Breast epithelium (tissue), 4 donors: ENCODE measurements around the gene PIK3CD. TPM values are rescaled to one million over a fixed set of nuclear protein-coding genes. Genes with fewer than 3 reads are reported as not detected.

Source experiments
- DNase-seq, 2 donors: peaks; one replicate each; pipeline ENCODE4 v3.0.0-alpha.2; 2019; ENCODE audit warnings: low spot score in 2 of 2
- H3K27ac ChIP-seq, 2 donors: fragments of 200-600 bp; sonication (generic) in 1 of 2; one replicate each; pipeline ENCODE4 v1.5.1; 2016 to 2019; ENCODE audit warnings: mild to moderate bottlenecking in 1 of 2
- H3K27me3 ChIP-seq, 2 donors: fragments of 200-600 bp; sonication (generic) in 1 of 2; one replicate each; pipeline versions ENCODE4 v1.5.1 to v1.6.0; 2017 to 2019; ENCODE audit warnings: control low read depth in 1 of 2, mild to moderate bottlenecking in 1 of 2
- H3K36me3 ChIP-seq: fragments of 200-600 bp; one replicate; pipeline ENCODE4 v1.5.1; 2019
- H3K4me1 ChIP-seq, 2 donors: fragments of 200-600 bp; sonication (generic); one replicate each; pipeline ENCODE4 v1.5.1; 2016 to 2019; ENCODE audit warnings: control low read depth in 1 of 2
- H3K4me3 ChIP-seq, 3 donors: fragments of 200-600 bp; sonication (generic); 1 replicate in 2 of 3; 2 replicates in 1 of 3; pipeline ENCODE4 v1.5.1; 2016 to 2019; ENCODE audit warnings: mild to moderate bottlenecking in 3 of 3, moderate library complexity in 2 of 3
- H3K9me3 ChIP-seq, 2 donors: fragments of 200-600 bp; sonication (generic) in 1 of 2; one replicate each; pipeline ENCODE4 v1.5.1; 2016 to 2019; ENCODE audit warnings: control low read depth in 1 of 2
- POLR2A ChIP-seq: fragments of 450-650 bp; IDR thresholded peaks from one replicate; pipeline ENCODE4 v1.6.1; 2016; ENCODE audit warnings: antibody characterized with exemption, mild to moderate bottlenecking, moderate library complexity
- POLR2AphosphoS5 ChIP-seq, 3 donors: sonication (generic); formaldehyde crosslinking; IDR thresholded peaks; one replicate each; pipeline ENCODE4 v1.6.1; 2017; ENCODE audit warnings: antibody characterized with exemption in 3 of 3
- intact Hi-C: fragments of 100-400 bp; cut with DNase I; formaldehyde crosslinking; loops from one replicate; pipeline ENCODE4 v1.15.1; 2023; ENCODE audit warnings: low total_unique reads
- total RNA-seq, 3 donors: library from RNA; depleted of rRNA; stranded (reverse); fragments of >200 nt; gene quantifications; one replicate each; pipeline ENCODE4 v1.1.0, GENCODE V29; 2016
- TF ChIP-seq, protein P1 (sequence below), 3 donors: fragments of 450-650 bp; IDR thresholded peaks; one replicate each; pipeline ENCODE4 v1.5.1; 2016 to 2017; ENCODE audit warnings: antibody characterized with exemption in 3 of 3, mild to moderate bottlenecking in 3 of 3, moderate library complexity in 3 of 3

PIK3CD gene
- total RNA-seq, 3 donors from 2014 or later: 8.2 to 12.1 (median 11.9) TPM

GRCh38 chr1:9657521-9658032 lies 6.0 kb downstream of the PIK3CD start:
- H3K27me3 ChIP-seq: peaks cover 0 to 2% of the 10 kb centered on the region in 2 donors
- TF ChIP-seq POLR2A (no peak), POLR2AphosphoS5 (IDR thresholded peaks at IDR 0.05) (no peak)
- H3K27ac ChIP-seq: peak overlapping the region in 1 of 2 donors; percentile 12
- H3K4me3 ChIP-seq: no peak overlapping the region
- no peaks in the 10 kb centered on the region for H3K9me3 ChIP-seq
- intact Hi-C loops: no loop called here
- H3K4me1 ChIP-seq: no peaks in the 10 kb centered on the region
- no peak for DNase-seq
- no peaks in the 10 kb centered on the region for H3K36me3 ChIP-seq

GRCh38 chr1:9658199-9658598 lies 6.7 kb downstream of the PIK3CD start:
- Histone ChIP-seq H3K4me3 (no peak overlapping the region), H3K27ac (peak overlapping the region in 1 of 2 donors; percentile 12), H3K4me1 (no peaks in the 10 kb centered on the region), H3K27me3 (no peaks in the 10 kb centered on the region), H3K36me3 (no peaks in the 10 kb centered on the region), H3K9me3 (no peaks in the 10 kb centered on the region)
- intact Hi-C loops: no loop called here
- DNase-seq: no peak
- TF ChIP-seq POLR2AphosphoS5 (IDR thresholded peaks at IDR 0.05) (no peak), POLR2A (no peak)
- TF ChIP-seq, protein P1, sequence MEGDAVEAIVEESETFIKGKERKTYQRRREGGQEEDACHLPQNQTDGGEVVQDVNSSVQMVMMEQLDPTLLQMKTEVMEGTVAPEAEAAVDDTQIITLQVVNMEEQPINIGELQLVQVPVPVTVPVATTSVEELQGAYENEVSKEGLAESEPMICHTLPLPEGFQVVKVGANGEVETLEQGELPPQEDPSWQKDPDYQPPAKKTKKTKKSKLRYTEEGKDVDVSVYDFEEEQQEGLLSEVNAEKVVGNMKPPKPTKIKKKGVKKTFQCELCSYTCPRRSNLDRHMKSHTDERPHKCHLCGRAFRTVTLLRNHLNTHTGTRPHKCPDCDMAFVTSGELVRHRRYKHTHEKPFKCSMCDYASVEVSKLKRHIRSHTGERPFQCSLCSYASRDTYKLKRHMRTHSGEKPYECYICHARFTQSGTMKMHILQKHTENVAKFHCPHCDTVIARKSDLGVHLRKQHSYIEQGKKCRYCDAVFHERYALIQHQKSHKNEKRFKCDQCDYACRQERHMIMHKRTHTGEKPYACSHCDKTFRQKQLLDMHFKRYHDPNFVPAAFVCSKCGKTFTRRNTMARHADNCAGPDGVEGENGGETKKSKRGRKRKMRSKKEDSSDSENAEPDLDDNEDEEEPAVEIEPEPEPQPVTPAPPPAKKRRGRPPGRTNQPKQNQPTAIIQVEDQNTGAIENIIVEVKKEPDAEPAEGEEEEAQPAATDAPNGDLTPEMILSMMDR (IDR thresholded peaks at IDR 0.05): no peak

- H3K4me1 ChIP-seq: no peaks in the 10 kb centered on the region
- peak in 1 of 2 donors; percentile 30 for DNase-seq
- no peaks in the 10 kb centered on the region for H3K36me3 ChIP-seq
- H3K27ac ChIP-seq: no peak overlapping the region
- no peak for TF ChIP-seq POLR2AphosphoS5 (IDR thresholded peaks at IDR 0.05)
- TF ChIP-seq, protein P1 (IDR thresholded peaks at IDR 0.05): no peak
- TF ChIP-seq POLR2A: no peak
- no peaks in the 10 kb centered on the region for H3K9me3 ChIP-seq
- intact Hi-C loops: no loop called here
- H3K4me3 ChIP-seq: no peak overlapping the region
- H3K27me3 ChIP-seq: no peaks in the 10 kb centered on the region
These were observed 7.8 kb downstream of the PIK3CD start for GRCh38 chr1:9659328-9659727.

GRCh38 chr1:9663257-9663656 lies 11.7 kb downstream of the PIK3CD start:
- Histone ChIP-seq H3K9me3 (no peaks in the 10 kb centered on the region), H3K4me3 (no peak overlapping the region), H3K27ac (no peak overlapping the region), H3K4me1 (no peaks in the 10 kb centered on the region), H3K27me3 (no peaks in the 10 kb centered on the region), H3K36me3 (no peaks in the 10 kb centered on the region)
- DNase-seq: no peak
- TF ChIP-seq POLR2AphosphoS5 (IDR thresholded peaks at IDR 0.05) (no peak), POLR2A (no peak)
- TF ChIP-seq, protein P1 (IDR thresholded peaks at IDR 0.05): no peak
- intact Hi-C loops: no loop called here

- Histone ChIP-seq H3K4me3 (no peak overlapping the region), H3K36me3 (no peaks in the 10 kb centered on the region), H3K9me3 (no peaks in the 10 kb centered on the region), H3K4me1 (no peaks in the 10 kb centered on the region), H3K27ac (no peak overlapping the region), H3K27me3 (no peaks in the 10 kb centered on the region)
- no peak for DNase-seq
- TF ChIP-seq, protein P1 (IDR thresholded peaks at IDR 0.05): no peak
- intact Hi-C loops: no loop called here
These were observed 13.7 kb downstream of the PIK3CD start for GRCh38 chr1:9665193-9665592.

- Histone ChIP-seq H3K27ac (no peak overlapping the region), H3K9me3 (no peaks in the 10 kb centered on the region), H3K27me3 (no peaks in the 10 kb centered on the region), H3K4me3 (no peak overlapping the region), H3K4me1 (no peaks in the 10 kb centered on the region), H3K36me3 (no peaks in the 10 kb centered on the region)
- intact Hi-C loops: no loop called here
- no peak for DNase-seq
- TF ChIP-seq, protein P1 (IDR thresholded peaks at IDR 0.05): no peak
- no peak for TF ChIP-seq POLR2A
- no peak for TF ChIP-seq POLR2AphosphoS5 (IDR thresholded peaks at IDR 0.05)
These were observed 16.5 kb downstream of the PIK3CD start for GRCh38 chr1:9668080-9668479.
